Breast epithelium (tissue), 3 donors: ENCODE results near the gene RDX.

Source experiments
- POLR2A ChIP-seq: fragments of 450-650 bp; IDR thresholded peaks from one replicate; pipeline ENCODE4 v1.6.1; 2016; ENCODE audit warnings: antibody characterized with exemption, mild to moderate bottlenecking, moderate library complexity
- TF ChIP-seq, protein P1 (sequence below), 3 donors: fragments of 450-650 bp; IDR thresholded peaks; one replicate each; pipeline ENCODE4 v1.5.1; 2016 to 2017; ENCODE audit warnings: antibody characterized with exemption in 3 of 3, mild to moderate bottlenecking in 3 of 3, moderate library complexity in 3 of 3

- TF ChIP-seq, protein P1, sequence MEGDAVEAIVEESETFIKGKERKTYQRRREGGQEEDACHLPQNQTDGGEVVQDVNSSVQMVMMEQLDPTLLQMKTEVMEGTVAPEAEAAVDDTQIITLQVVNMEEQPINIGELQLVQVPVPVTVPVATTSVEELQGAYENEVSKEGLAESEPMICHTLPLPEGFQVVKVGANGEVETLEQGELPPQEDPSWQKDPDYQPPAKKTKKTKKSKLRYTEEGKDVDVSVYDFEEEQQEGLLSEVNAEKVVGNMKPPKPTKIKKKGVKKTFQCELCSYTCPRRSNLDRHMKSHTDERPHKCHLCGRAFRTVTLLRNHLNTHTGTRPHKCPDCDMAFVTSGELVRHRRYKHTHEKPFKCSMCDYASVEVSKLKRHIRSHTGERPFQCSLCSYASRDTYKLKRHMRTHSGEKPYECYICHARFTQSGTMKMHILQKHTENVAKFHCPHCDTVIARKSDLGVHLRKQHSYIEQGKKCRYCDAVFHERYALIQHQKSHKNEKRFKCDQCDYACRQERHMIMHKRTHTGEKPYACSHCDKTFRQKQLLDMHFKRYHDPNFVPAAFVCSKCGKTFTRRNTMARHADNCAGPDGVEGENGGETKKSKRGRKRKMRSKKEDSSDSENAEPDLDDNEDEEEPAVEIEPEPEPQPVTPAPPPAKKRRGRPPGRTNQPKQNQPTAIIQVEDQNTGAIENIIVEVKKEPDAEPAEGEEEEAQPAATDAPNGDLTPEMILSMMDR (IDR thresholded peaks at IDR 0.05) = no peak
- TF ChIP-seq POLR2A = no peak
Measured at GRCh38 chr11:110196241-110196754, 100.1 kb downstream of the RDX start.
